GM21515 (cell line): ENCODE data around the gene NEGR1.
"Not testable (repeated sequence)": the region's sequence is repeated elsewhere in the genome, so short reads cannot be mapped to it uniquely, and the experiment has no call there.

Experiments used
- ATAC-seq: cut with Tn5 transposase; IDR thresholded peaks from one replicate; pipeline ENCODE4 v1.9.1; 2021; ENCODE audit not compliant: unreplicated experiment

The NEGR1 gene

GRCh38 chr1:71956613-71957285 is 325.6 kb downstream of the NEGR1 start:
- no peak for ATAC-seq

- ATAC-seq = no peak
Observed at GRCh38 chr1:71950579-71950978, 331.8 kb downstream of the NEGR1 start.

- no peak for ATAC-seq
Observed at GRCh38 chr1:71949681-71950080, 332.7 kb downstream of the NEGR1 start.

GRCh38 chr1:71948561-71948960 is 333.8 kb downstream of the NEGR1 start:
- ATAC-seq = no peak

- ATAC-seq = no peak
Observed at GRCh38 chr1:71944006-71944405, 338.3 kb downstream of the NEGR1 start.

GRCh38 chr1:71940261-71940660 is 342.1 kb downstream of the NEGR1 start:
- no peak for ATAC-seq

- no peak for ATAC-seq
Observed at GRCh38 chr1:71930511-71930910, 351.8 kb downstream of the NEGR1 start.

GRCh38 chr1:71921935-71922559 is 360.3 kb downstream of the NEGR1 start:
- ATAC-seq = no peak

GRCh38 chr1:71921204-71921603 is 361.1 kb downstream of the NEGR1 start:
- ATAC-seq = no peak

GRCh38 chr1:71920556-71920955 is 361.8 kb downstream of the NEGR1 start:
- ATAC-seq = no peak

GRCh38 chr1:71919811-71920509 is 362.4 kb downstream of the NEGR1 start:
- ATAC-seq = no peak

- no peak for ATAC-seq
Observed at GRCh38 chr1:71918630-71919029, 363.7 kb downstream of the NEGR1 start.

- ATAC-seq = no peak
Observed at GRCh38 chr1:71916894-71917293, 365.4 kb downstream of the NEGR1 start.

GRCh38 chr1:71914626-71915025 is 367.7 kb downstream of the NEGR1 start:
- no peak for ATAC-seq

- no peak for ATAC-seq
Observed at GRCh38 chr1:71908871-71909390, 373.4 kb downstream of the NEGR1 start.

GRCh38 chr1:71908303-71908702 is 374.0 kb downstream of the NEGR1 start:
- no peak for ATAC-seq

GRCh38 chr1:71899881-71900280 is 382.5 kb downstream of the NEGR1 start:
- no peak for ATAC-seq

- ATAC-seq = not testable (repeated sequence)
Observed at GRCh38 chr1:71888166-71888565, 394.2 kb downstream of the NEGR1 start.

- ATAC-seq = no peak
Observed at GRCh38 chr1:71885171-71885570, 397.2 kb downstream of the NEGR1 start.

- ATAC-seq = no peak
Observed at GRCh38 chr1:71882637-71883036, 399.7 kb downstream of the NEGR1 start.

- no peak for ATAC-seq
Observed at GRCh38 chr1:71882226-71882625, 400.1 kb downstream of the NEGR1 start.

- no peak for ATAC-seq
Observed at GRCh38 chr1:71881611-71882010, 400.7 kb downstream of the NEGR1 start.
